SK-N-SH (cell line): ENCODE data around the gene CDS1. TPM values are rescaled to one million over a fixed set of nuclear protein-coding genes. Genes with fewer than 3 reads are reported as not detected.

Experiments
- CTCF ChIA-PET: fragments of 300-600, 350-600 bp; formaldehyde crosslinking; extraction: SDS; loops from one replicate; lab custom pipeline; 2021; lab: Yijun Ruan, JAX
- POLR2A ChIA-PET: fragments of 350-600 bp; sonication (Branson Sonifier 250); formaldehyde crosslinking; extraction: SDS; loops from one replicate; lab custom pipeline; 2020; ENCODE audit warnings: antibody characterized with exemption, inconsistent platforms; lab: Yijun Ruan, JAX
- DNase-seq: peaks from one replicate; pipeline ENCODE4 v3.0.0; 2012
- H2AFZ ChIP-seq: fragments of 200-600 bp; sonication (generic); 2 replicates; pipeline ENCODE4 v1.8.1; 2016; ENCODE audit warnings: antibody characterized with exemption, mild to moderate bottlenecking, low read depth
- H3F3A ChIP-seq: fragments of 200-600 bp; sonication (generic); replicated peaks from 2 replicates; pipeline ENCODE3; 2016; ENCODE audit warnings: antibody characterized with exemption, mild to moderate bottlenecking; ENCODE audit not compliant: insufficient read depth
- H3K27ac ChIP-seq, 2 experiments: fragments of 200-500 bp in 1 of 2; fragments of 200-600 bp in 1 of 2; sonication (Bioruptor generic) in 1 of 2; sonication (generic), shearing (Covaris generic) in 1 of 2; 2 replicates each; pipeline versions ENCODE4 v1.5.1 to v1.6.1; 2014 to 2016; ENCODE audit warnings: low read depth in 2 of 2, inconsistent platforms in 1 of 2, low read length in 1 of 2, mild to moderate bottlenecking in 1 of 2, mixed read lengths in 1 of 2
- H3K27me3 ChIP-seq: fragments of 200-600 bp; sonication (generic), shearing (Covaris generic); 2 replicates; pipeline ENCODE4 v1.6.1; 2016; ENCODE audit warnings: mixed run types; ENCODE audit not compliant: insufficient read depth
- H3K36me3 ChIP-seq, 2 experiments: fragments of 200-500 bp in 1 of 2; fragments of 200-600 bp in 1 of 2; sonication (Bioruptor generic) in 1 of 2; sonication (generic) in 1 of 2; replicated peaks in 1 of 2; 2 replicates each; pipeline versions ENCODE3 to v1.5.1; 2014 to 2016; ENCODE audit warnings: low read length in 1 of 2, mild to moderate bottlenecking in 1 of 2; ENCODE audit not compliant: insufficient read depth in 2 of 2, control insufficient read depth in 1 of 2
- H3K4me1 ChIP-seq, 2 experiments: fragments of 200-500 bp in 1 of 2; fragments of 200-600 bp in 1 of 2; sonication (Bioruptor generic) in 1 of 2; sonication (generic), shearing (Covaris generic) in 1 of 2; 2 replicates each; pipeline versions ENCODE4 v1.5.1 to v1.6.1; 2014 to 2016; ENCODE audit warnings: low read depth in 1 of 2, low read length in 1 of 2, mixed run types in 1 of 2; ENCODE audit not compliant: insufficient read depth in 2 of 2, control insufficient read depth in 1 of 2
- H3K4me2 ChIP-seq: fragments of 200-600 bp; sonication (generic), shearing (Covaris generic); 2 replicates; pipeline ENCODE4 v1.6.1; 2017; ENCODE audit warnings: mixed run types
- H3K4me3 ChIP-seq, 2 experiments: fragments of 200-500 bp in 1 of 2; fragments of 200-600 bp in 1 of 2; sonication (Bioruptor generic) in 1 of 2; sonication (generic), shearing (Covaris generic) in 1 of 2; 2 replicates each; pipeline versions ENCODE4 v1.5.1 to v1.8.1; 2014 to 2016; ENCODE audit warnings: low read depth in 2 of 2, inconsistent platforms in 1 of 2, low read length in 1 of 2, mild to moderate bottlenecking in 1 of 2, mixed read lengths in 1 of 2, moderate library complexity in 1 of 2
- H3K79me2 ChIP-seq: fragments of 200-600 bp; sonication (generic); 2 replicates; pipeline ENCODE4 v1.8.1; 2017; ENCODE audit warnings: mild to moderate bottlenecking; ENCODE audit not compliant: insufficient read depth
- H3K9ac ChIP-seq: fragments of 200-600 bp; sonication (generic); 2 replicates; pipeline ENCODE4 v1.6.1; 2017; ENCODE audit warnings: mixed run types
- H3K9me2 ChIP-seq: fragments of 200-600 bp; sonication (generic); 2 replicates; pipeline ENCODE4 v1.6.1; 2017; ENCODE audit warnings: mixed run types
- H3K9me3 ChIP-seq: fragments of 200-600 bp; sonication (generic); 2 replicates; pipeline ENCODE4 v1.6.1; 2017; ENCODE audit warnings: mixed run types, mild to moderate bottlenecking, moderate library complexity
- H4K20me1 ChIP-seq: fragments of 200-600 bp; sonication (generic); 2 replicates; pipeline ENCODE4 v1.6.1; 2017; ENCODE audit warnings: mild to moderate bottlenecking, mixed run types; ENCODE audit not compliant: insufficient read depth
- EZH2phosphoT487 ChIP-seq: fragments of 200-600 bp; sonication (generic); IDR thresholded peaks from 2 replicates; pipeline ENCODE4 v1.6.1; 2017; ENCODE audit warnings: low read depth, mixed run types, mild to moderate bottlenecking, antibody characterized with exemption, moderate library complexity, borderline replicate concordance
- GABPA ChIP-seq: IDR thresholded peaks from 2 replicates; pipeline ENCODE4 v1.4.0; 2012; ENCODE audit warnings: low read depth, mild to moderate bottlenecking
- MXI1 ChIP-seq: IDR thresholded peaks from 2 replicates; pipeline ENCODE4 v1.6.1; 2012; ENCODE audit warnings: mild to moderate bottlenecking, low read depth, low read length, improper control_type of control experiment
- RAD21 ChIP-seq: IDR thresholded peaks from 2 replicates; pipeline ENCODE4 v1.6.1; 2012; ENCODE audit warnings: mild to moderate bottlenecking, low read length
- SIN3A ChIP-seq: IDR thresholded peaks from 2 replicates; pipeline ENCODE4 v1.6.1; 2012; ENCODE audit warnings: low read depth, mild to moderate bottlenecking, low read length, moderate library complexity, borderline replicate concordance
- TCF12 ChIP-seq: IDR thresholded peaks from 2 replicates; pipeline ENCODE4 v1.4.0; 2012
- WGBS: methylation state at CpG from one replicate; pipeline ENCODE4 v1.1.6; 2017; ENCODE audit warnings: low lambda C conversion rate; 5-methylcytosine and 5-hydroxymethylcytosine counted together
- polyA plus RNA-seq, 3 experiments: library from polyadenylated mRNA; depleted of rRNA; stranded (reverse); fragments of >200 nt; gene quantifications; 2 replicates each; pipeline ENCODE4 v1.2.3, GENCODE V29; 2012
- TF ChIP-seq, protein P1 (sequence below): IDR thresholded peaks from 2 replicates; pipeline ENCODE4 v1.4.0; 2012; ENCODE audit warnings: low read depth, borderline replicate concordance
- TF ChIP-seq, protein P2 (sequence below): IDR thresholded peaks from 2 replicates; pipeline ENCODE4 v1.4.0; 2012; ENCODE audit warnings: low read depth, borderline replicate concordance

The CDS1 gene
- polyA plus RNA-seq, 1 of the 3 experiments (the other 2 are of a cell fraction): 0.02 TPM

DNA sequence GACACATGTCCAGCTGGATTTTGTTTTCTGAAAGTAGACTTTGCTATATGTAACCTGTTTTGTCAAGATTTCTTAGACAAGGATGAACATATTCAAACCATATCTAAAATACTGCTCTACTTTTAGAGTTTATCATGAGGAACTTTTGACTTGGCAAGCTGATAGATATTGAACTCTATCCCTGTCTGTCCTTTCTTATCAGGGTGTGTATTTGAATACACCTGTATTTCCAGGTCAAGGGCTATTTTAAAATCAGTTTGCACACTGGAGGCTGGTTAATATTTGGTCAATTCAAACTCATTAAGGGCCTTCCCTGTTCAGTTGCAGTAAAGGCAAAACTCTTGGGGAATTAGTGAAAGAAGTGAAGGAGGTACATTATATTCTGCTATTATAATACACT lies 2.3 kb downstream of the CDS1 start:
- ChIA-PET POLR2A (no interaction called here), CTCF (no interaction called here)
- no peak for TF ChIP-seq MXI1
- TF ChIP-seq RAD21: no peak
- TF ChIP-seq, protein P1, sequence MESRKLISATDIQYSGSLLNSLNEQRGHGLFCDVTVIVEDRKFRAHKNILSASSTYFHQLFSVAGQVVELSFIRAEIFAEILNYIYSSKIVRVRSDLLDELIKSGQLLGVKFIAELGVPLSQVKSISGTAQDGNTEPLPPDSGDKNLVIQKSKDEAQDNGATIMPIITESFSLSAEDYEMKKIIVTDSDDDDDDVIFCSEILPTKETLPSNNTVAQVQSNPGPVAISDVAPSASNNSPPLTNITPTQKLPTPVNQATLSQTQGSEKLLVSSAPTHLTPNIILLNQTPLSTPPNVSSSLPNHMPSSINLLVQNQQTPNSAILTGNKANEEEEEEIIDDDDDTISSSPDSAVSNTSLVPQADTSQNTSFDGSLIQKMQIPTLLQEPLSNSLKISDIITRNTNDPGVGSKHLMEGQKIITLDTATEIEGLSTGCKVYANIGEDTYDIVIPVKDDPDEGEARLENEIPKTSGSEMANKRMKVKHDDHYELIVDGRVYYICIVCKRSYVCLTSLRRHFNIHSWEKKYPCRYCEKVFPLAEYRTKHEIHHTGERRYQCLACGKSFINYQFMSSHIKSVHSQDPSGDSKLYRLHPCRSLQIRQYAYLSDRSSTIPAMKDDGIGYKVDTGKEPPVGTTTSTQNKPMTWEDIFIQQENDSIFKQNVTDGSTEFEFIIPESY: no peak
- Histone ChIP-seq H3K27me3 (peaks cover 40% of the 10 kb centered on the region), H3K27ac (no peak overlapping the region), H3K79me2 (no peaks in the 10 kb centered on the region), H3F3A (no peaks in the 10 kb centered on the region), H3K4me2 (no peak overlapping the region), H3K9ac (no peak overlapping the region), H2AFZ (no peak overlapping the region), H3K36me3 (no peaks in the 10 kb centered on the region), H3K9me3 (no peaks in the 10 kb centered on the region), H4K20me1 (no peaks in the 10 kb centered on the region), H3K4me3 (no peak overlapping the region), H3K4me1 (peaks cover 0 to 13% of the 10 kb centered on the region in 2 experiments; a peak in 1 of 4 replicates), H3K9me2 (no peaks in the 10 kb centered on the region)
- no peak for DNase-seq

DNA sequence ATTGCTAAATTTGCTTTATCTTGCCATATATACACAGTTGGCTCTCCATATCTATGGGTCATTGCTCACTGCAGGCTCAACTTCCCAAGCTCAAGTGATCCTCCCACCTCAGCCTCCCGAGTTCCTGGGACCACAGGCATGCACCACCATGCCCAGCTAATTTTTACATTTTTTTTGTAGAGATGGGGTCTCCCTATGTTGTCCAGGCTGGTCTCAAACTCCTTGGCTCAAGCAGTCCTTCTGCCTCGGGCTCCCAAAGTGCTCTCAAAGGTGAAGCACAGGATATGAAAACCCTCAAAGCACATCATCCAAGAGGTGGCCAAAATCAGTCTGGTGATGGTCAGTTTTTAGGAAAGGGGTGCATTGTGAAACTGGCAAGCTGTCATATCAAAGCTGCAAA lies 11.8 kb downstream of the CDS1 start:
- no peak overlapping the region for H3K27ac ChIP-seq
- H3F3A ChIP-seq: no peaks in the 10 kb centered on the region
- H3K79me2 ChIP-seq: no peaks in the 10 kb centered on the region
- DNase-seq: no peak
- H3K36me3 ChIP-seq: no peaks in the 10 kb centered on the region
- no peaks in the 10 kb centered on the region for H4K20me1 ChIP-seq
- H3K4me1 ChIP-seq: no peaks in the 10 kb centered on the region
- H3K9me3 ChIP-seq: no peaks in the 10 kb centered on the region
- peaks cover 20% of the 10 kb centered on the region; the same call in 1 of the 2 replicates for H3K27me3 ChIP-seq
- WGBS: 0% methylated on average over 2 of the region's 2 CpGs
- no peak overlapping the region for H3K4me3 ChIP-seq
- ChIA-PET POLR2A (no interaction called here), CTCF (interaction anchor here (1.4 kb wide), 1 partner anchor 16 kb away, joined by 3 read pairs; no protein-coding TSS in a partner anchor)
- H3K9me2 ChIP-seq: no peaks in the 10 kb centered on the region
- no peak overlapping the region for H3K9ac ChIP-seq
- TF ChIP-seq TCF12 (no peak), EZH2phosphoT487 (no peak), MXI1 (no peak)
- TF ChIP-seq, all 33 proteins: peak for 0
- Histone ChIP-seq H2AFZ (no peak overlapping the region), H3K4me2 (no peak overlapping the region)

DNA sequence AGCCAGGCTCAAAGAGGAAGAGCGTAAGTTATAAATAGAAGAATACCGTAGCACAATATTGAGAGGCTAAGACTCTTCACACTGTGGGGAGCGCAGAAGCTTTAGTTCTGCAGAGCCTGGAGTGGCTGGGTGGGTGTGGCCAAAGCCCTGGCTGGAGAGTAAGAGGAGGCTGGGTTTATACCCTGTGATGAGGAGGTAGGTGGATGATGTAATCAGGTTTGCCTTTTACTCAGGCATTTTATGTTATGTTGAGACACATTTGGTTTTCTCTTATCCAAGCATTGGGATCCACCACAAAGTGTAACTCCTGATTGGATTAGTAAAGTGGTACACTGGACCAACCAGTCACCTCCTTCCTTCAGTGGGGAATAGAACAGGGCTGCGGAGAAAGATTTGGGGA lies 13.9 kb downstream of the CDS1 start:
- DNase-seq: no peak
- no peaks in the 10 kb centered on the region for H3K36me3 ChIP-seq
- H2AFZ ChIP-seq: no peak overlapping the region
- H3K9ac ChIP-seq: no peak overlapping the region
- no peaks in the 10 kb centered on the region for H3K4me1 ChIP-seq
- H4K20me1 ChIP-seq: no peaks in the 10 kb centered on the region
- TF ChIP-seq GABPA (no peak), SIN3A (no peak)
- TF ChIP-seq, protein P2, sequence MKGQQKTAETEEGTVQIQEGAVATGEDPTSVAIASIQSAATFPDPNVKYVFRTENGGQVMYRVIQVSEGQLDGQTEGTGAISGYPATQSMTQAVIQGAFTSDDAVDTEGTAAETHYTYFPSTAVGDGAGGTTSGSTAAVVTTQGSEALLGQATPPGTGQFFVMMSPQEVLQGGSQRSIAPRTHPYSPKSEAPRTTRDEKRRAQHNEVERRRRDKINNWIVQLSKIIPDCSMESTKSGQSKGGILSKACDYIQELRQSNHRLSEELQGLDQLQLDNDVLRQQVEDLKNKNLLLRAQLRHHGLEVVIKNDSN: no peak
- no peaks in the 10 kb centered on the region for H3K9me2 ChIP-seq
- WGBS: 57% methylated on average over 4 of the region's 4 CpGs
- no peak overlapping the region for H3K4me3 ChIP-seq
- H3K27me3 ChIP-seq: peaks cover 20% of the 10 kb centered on the region; the same call in 1 of the 2 replicates
- no peaks in the 10 kb centered on the region for H3K79me2 ChIP-seq
- H3K4me2 ChIP-seq: no peak overlapping the region
- H3K27ac ChIP-seq: no peak overlapping the region
- CTCF ChIA-PET: interaction anchor here (1.2 kb wide), 1 partner anchor 15 kb away, joined by 4 read pairs; no protein-coding TSS in a partner anchor
- POLR2A ChIA-PET: no interaction called here
- H3F3A ChIP-seq: no peaks in the 10 kb centered on the region
- H3K9me3 ChIP-seq: no peaks in the 10 kb centered on the region
